ENCODE results near the gene SOX5. TPM values are rescaled to one million over a fixed set of nuclear protein-coding genes. Genes with fewer than 3 reads are reported as not detected.

SOX5 gene
- total and polyA plus RNA-seq, 2 experiments from 2014 or later = 14.8 to 26.4 TPM

GRCh38 chr12:23585156-23585781 lies 364.2 kb downstream of the SOX5 start:
- Histone ChIP-seq H3K27ac (no peak overlapping the region), H3K79me2 (no peaks in the 10 kb centered on the region), H3K4me2 (no peak overlapping the region), H2AFZ (no peak overlapping the region), H4K20me1 (ENCODE audit: insufficient read depth, poor library complexity, severe bottlenecking) (no peaks in the 10 kb centered on the region), H3K4me3 (no peak overlapping the region), H3K27me3 (no peaks in the 10 kb centered on the region), H3K4me1 (ENCODE audit: insufficient read depth) (no peaks in the 10 kb centered on the region), H3K9me3 (ENCODE audit: low read depth) (no peaks in the 10 kb centered on the region), H3K36me3 (replicated peaks; ENCODE audit: insufficient read depth, low read depth) (no peaks in the 10 kb centered on the region), H3K9me2 (replicated peaks; ENCODE audit: insufficient read depth) (no peaks in the 10 kb centered on the region)
- TF ChIP-seq CTCF (IDR thresholded peaks at IDR 0.05; ENCODE audit: poor library complexity) (no peak), EZH2phosphoT487 (IDR thresholded peaks at IDR 0.05; ENCODE audit: low read depth, severe bottlenecking, unreplicated experiment) (no peak), EZH2 (IDR thresholded peaks at IDR 0.05; ENCODE audit: borderline replicate concordance) (no peak)
- no peak for DNase-seq (ENCODE audit: low spot score)
- WGBS (ENCODE audit: low lambda C conversion rate, missing lambda C conversion rate) = 93% methylated on average over 2 of the region's 2 CpGs

DNA sequence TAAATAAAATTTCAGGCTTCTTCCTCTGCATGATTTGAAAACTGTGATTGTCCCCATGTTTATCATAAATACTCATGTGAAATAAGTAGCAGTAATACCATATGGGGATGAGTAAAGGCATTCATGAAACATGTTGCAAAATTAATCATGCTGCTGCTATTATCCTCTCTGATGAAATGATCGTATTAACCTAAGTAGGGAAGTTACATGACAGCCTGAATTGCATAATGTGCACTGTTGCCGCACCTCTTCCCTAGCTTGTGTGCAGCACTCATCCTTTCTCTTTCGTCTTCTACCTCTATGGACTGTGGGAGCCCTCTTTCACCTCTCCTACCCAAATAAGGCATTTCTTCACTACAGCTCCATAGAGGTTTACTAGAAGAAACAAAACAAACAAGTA lies 367.6 kb downstream of the SOX5 start:
- Histone ChIP-seq H3K9me2 (replicated peaks; ENCODE audit: insufficient read depth) (no peaks in the 10 kb centered on the region), H3K27ac (no peak overlapping the region), H4K20me1 (ENCODE audit: insufficient read depth, poor library complexity, severe bottlenecking) (no peaks in the 10 kb centered on the region), H3K79me2 (no peaks in the 10 kb centered on the region), H3K27me3 (no peaks in the 10 kb centered on the region), H3K4me2 (no peak overlapping the region), H3K4me3 (no peak overlapping the region), H3K36me3 (replicated peaks; ENCODE audit: insufficient read depth, low read depth) (no peaks in the 10 kb centered on the region), H3K4me1 (ENCODE audit: insufficient read depth) (no peaks in the 10 kb centered on the region), H2AFZ (no peak overlapping the region), H3K9me3 (ENCODE audit: low read depth) (no peaks in the 10 kb centered on the region)
- 91% methylated on average over 3 of the region's 3 CpGs for WGBS (ENCODE audit: low lambda C conversion rate, missing lambda C conversion rate)
- TF ChIP-seq EZH2 (IDR thresholded peaks at IDR 0.05; ENCODE audit: borderline replicate concordance) = no peak
- no peak for TF ChIP-seq CTCF (IDR thresholded peaks at IDR 0.05; ENCODE audit: poor library complexity)
- no peak for TF ChIP-seq EZH2phosphoT487 (IDR thresholded peaks at IDR 0.05; ENCODE audit: low read depth, severe bottlenecking, unreplicated experiment)
- no peak for DNase-seq (ENCODE audit: low spot score)

GRCh38 chr12:23579257-23579656 lies 370.2 kb downstream of the SOX5 start:
- Histone ChIP-seq H3K4me3 (no peak overlapping the region), H3K27me3 (no peaks in the 10 kb centered on the region), H3K4me1 (ENCODE audit: insufficient read depth) (no peaks in the 10 kb centered on the region), H2AFZ (no peak overlapping the region), H3K27ac (no peak overlapping the region), H3K79me2 (no peaks in the 10 kb centered on the region), H3K9me3 (ENCODE audit: low read depth) (no peaks in the 10 kb centered on the region), H3K9me2 (replicated peaks; ENCODE audit: insufficient read depth) (no peaks in the 10 kb centered on the region), H3K36me3 (replicated peaks; ENCODE audit: insufficient read depth, low read depth) (no peaks in the 10 kb centered on the region), H4K20me1 (ENCODE audit: insufficient read depth, poor library complexity, severe bottlenecking) (no peaks in the 10 kb centered on the region), H3K4me2 (no peak overlapping the region)
- 100% methylated on average over 1 of the region's 1 CpG for WGBS (ENCODE audit: low lambda C conversion rate, missing lambda C conversion rate)
- TF ChIP-seq CTCF (IDR thresholded peaks at IDR 0.05; ENCODE audit: poor library complexity) (no peak), EZH2 (IDR thresholded peaks at IDR 0.05; ENCODE audit: borderline replicate concordance) (no peak), EZH2phosphoT487 (IDR thresholded peaks at IDR 0.05; ENCODE audit: low read depth, severe bottlenecking, unreplicated experiment) (no peak)
- no peak for DNase-seq (ENCODE audit: low spot score)

All from hepatocyte (in vitro differentiated cells).